Gastrocnemius medialis (tissue), 4 donors: ENCODE data around the gene MED23. TPM values are rescaled to one million over a fixed set of nuclear protein-coding genes. Genes with fewer than 3 reads are reported as not detected.

ENCODE experiments used
- ATAC-seq, 2 donors: fragments of 150-250 bp; one replicate each; pipeline ENCODE4 v1.9.1; 2016
- DNase-seq, 2 donors: peaks; one replicate each; pipeline ENCODE4 v3.0.0-alpha.2; 2019
- H3K27ac ChIP-seq, 4 donors: fragments of 200-600 bp; sonication (generic); 1 replicate in 1 of 4; 2 replicates in 3 of 4; pipeline ENCODE4 v1.5.1; 2016 to 2018; ENCODE audit warnings: mild to moderate bottlenecking in 2 of 4, moderate library complexity in 1 of 4
- H3K27me3 ChIP-seq, 3 donors: fragments of 200-600 bp; sonication (generic) in 2 of 3; 1 replicate in 1 of 3; 2 replicates in 2 of 3; pipeline versions ENCODE4 v1.5.1 to v1.6.0; 2016 to 2019; ENCODE audit warnings: mild to moderate bottlenecking in 1 of 3, moderate library complexity in 1 of 3
- H3K36me3 ChIP-seq, 2 donors: fragments of 200-600 bp; sonication (generic) in 1 of 2; one replicate each; pipeline ENCODE4 v1.5.1; 2017 to 2018
- H3K4me1 ChIP-seq, 2 donors: fragments of 200-600 bp; sonication (generic) in 1 of 2; one replicate each; pipeline ENCODE4 v1.5.1; 2016 to 2017; ENCODE audit warnings: mild to moderate bottlenecking in 2 of 2
- H3K4me3 ChIP-seq, 4 donors: fragments of 200-600 bp; sonication (generic) in 3 of 4; 1 replicate in 1 of 4; 2 replicates in 3 of 4; pipeline ENCODE4 v1.5.1; 2016 to 2019; ENCODE audit warnings: mild to moderate bottlenecking in 2 of 4
- H3K9me3 ChIP-seq, 3 donors: fragments of 200-600 bp; sonication (generic) in 2 of 3; 1 replicate in 1 of 3; 2 replicates in 2 of 3; pipeline ENCODE4 v1.5.1; 2016 to 2019
- CTCF ChIP-seq, 5 experiments: fragments of 450-650 bp in 3 of 5; fragments of 200-600 bp in 2 of 5; sonication (generic) in 2 of 5; IDR thresholded peaks in 4 of 5; conservative IDR thresholded peaks in 1 of 5; 1 replicate in 4 of 5; 2 replicates in 1 of 5; pipeline ENCODE4 v1.5.1; 2016 to 2019; ENCODE audit warnings: antibody characterized with exemption in 5 of 5, mild to moderate bottlenecking in 3 of 5, moderate library complexity in 3 of 5
- POLR2A ChIP-seq, 2 donors: fragments of 450-650 bp; IDR thresholded peaks; one replicate each; pipeline ENCODE4 v1.6.1; 2017; ENCODE audit warnings: antibody characterized with exemption in 2 of 2, mild to moderate bottlenecking in 2 of 2, moderate library complexity in 2 of 2
- in situ Hi-C, 4 donors: fragments of 200-750 bp; cut with MboI; loops; one replicate each; pipeline versions ENCODE4 v1.15.0 to v1.8.0; 2017; ENCODE audit warnings: low sequenced_read_pairs in 4 of 4
- intact Hi-C: fragments of 100-400 bp; cut with DNase I; formaldehyde crosslinking; loops from one replicate; pipeline ENCODE4 v1.15.1; 2023; ENCODE audit warnings: low total_unique reads
- total RNA-seq, 4 donors: library from RNA; depleted of rRNA; stranded (reverse); fragments of >200 nt; gene quantifications; one replicate each; pipeline versions ENCODE4 v1.1.0 to v1.2.3, GENCODE V29; 2016

MED23 gene
- total RNA-seq, 4 donors from 2014 or later = 7.5 to 16.0 (median 12.5) TPM

DNA sequence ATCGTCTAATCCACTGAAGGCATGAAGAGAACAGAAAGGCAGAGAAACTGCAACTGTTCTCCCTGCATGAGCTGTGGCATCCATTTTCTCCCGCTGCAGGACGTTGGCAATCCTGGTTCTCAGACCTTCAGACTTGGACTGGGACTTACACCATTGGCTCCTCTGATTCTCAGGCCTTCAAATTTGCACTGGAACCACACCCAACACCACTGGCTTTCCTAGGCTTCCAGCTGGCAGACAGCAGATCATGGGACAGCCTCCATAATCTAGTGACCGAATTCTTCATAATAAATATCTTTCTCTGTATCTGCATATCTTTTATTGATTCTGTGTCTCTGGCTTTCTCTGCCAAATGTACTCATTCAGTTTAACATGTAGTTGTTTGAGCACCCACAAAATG lies 69.1 kb downstream of the MED23 start:
- TF ChIP-seq POLR2A (IDR thresholded peaks at IDR 0.05) = no peak
- no peak for TF ChIP-seq CTCF (IDR thresholded peaks at IDR 0.05 in 4 of 5, conservative IDR thresholded peaks at IDR 0.05 in 1 of 5)
- in situ Hi-C loops (no loop called here), intact Hi-C loops (no loop called here)
- H3K27ac ChIP-seq = no peak overlapping the region
- no peaks in the 10 kb centered on the region for H3K27me3 ChIP-seq
- no peaks in the 10 kb centered on the region for H3K4me1 ChIP-seq
- no peak for DNase-seq
- H3K4me3 ChIP-seq = no peak overlapping the region
- no peak for ATAC-seq
- H3K9me3 ChIP-seq = no peaks in the 10 kb centered on the region
- H3K36me3 ChIP-seq = no peaks in the 10 kb centered on the region

- intact Hi-C loops (no loop called here), in situ Hi-C loops (no loop called here)
- no peak overlapping the region for H3K4me3 ChIP-seq
- H3K4me1 ChIP-seq = no peaks in the 10 kb centered on the region
- ATAC-seq = no peak
- H3K27ac ChIP-seq = no peak overlapping the region
- DNase-seq = no peak
- H3K36me3 ChIP-seq = no peaks in the 10 kb centered on the region
- no peaks in the 10 kb centered on the region for H3K27me3 ChIP-seq
- no peak for TF ChIP-seq CTCF (IDR thresholded peaks at IDR 0.05 in 4 of 5, conservative IDR thresholded peaks at IDR 0.05 in 1 of 5)
- TF ChIP-seq POLR2A (IDR thresholded peaks at IDR 0.05) = no peak
- no peaks in the 10 kb centered on the region for H3K9me3 ChIP-seq
These were observed 72.0 kb downstream of the MED23 start for GRCh38 chr6:131555992-131556391.

DNA sequence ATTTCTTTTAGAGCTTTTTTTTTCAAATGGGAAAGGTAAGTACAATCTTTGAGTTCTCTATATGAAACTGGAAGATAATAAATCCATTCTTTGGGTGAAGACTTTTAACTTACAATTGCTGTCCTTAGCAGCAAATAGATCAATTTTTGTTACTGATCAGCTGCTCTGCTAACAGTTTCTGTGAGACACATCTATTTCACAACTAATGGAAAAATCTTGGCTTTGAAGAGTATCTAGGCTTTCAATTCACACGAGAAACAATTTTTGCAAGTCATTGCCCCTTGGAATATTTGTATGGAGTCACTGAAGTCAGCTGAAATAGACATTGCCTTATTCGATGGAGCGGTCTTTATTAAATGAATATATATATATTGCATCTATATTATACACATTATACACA lies 75.5 kb downstream of the MED23 start:
- H3K36me3 ChIP-seq = no peaks in the 10 kb centered on the region

DNA sequence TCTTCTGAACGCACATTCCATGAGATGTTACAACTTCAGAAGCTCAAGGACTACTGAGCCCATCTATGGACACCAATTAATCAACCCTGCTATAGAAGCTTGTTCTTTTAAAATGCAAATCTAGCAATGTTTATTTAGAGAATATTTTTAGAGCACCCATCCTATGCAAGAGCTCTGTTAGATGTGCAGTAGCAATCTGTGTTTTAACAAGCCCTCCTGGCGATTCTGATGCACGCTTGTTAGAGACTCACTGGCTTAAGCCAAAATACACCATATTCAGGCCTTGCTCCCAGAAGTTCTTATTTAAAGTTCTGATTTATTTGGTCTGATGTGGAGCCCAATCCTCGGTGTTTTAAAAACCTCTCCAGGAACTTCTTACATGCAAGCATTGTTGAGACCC lies 76.1 kb downstream of the MED23 start:
- in situ Hi-C loops = no loop called here
- ATAC-seq = no peak
- no peaks in the 10 kb centered on the region for H3K4me1 ChIP-seq
- no peaks in the 10 kb centered on the region for H3K9me3 ChIP-seq
- H3K4me3 ChIP-seq = no peak overlapping the region
- no peaks in the 10 kb centered on the region for H3K27me3 ChIP-seq
- TF ChIP-seq CTCF (IDR thresholded peaks at IDR 0.05 in 4 of 5, conservative IDR thresholded peaks at IDR 0.05 in 1 of 5) (no peak), POLR2A (IDR thresholded peaks at IDR 0.05) (no peak)
- DNase-seq = no peak
- no peak overlapping the region for H3K27ac ChIP-seq
- H3K36me3 ChIP-seq = no peaks in the 10 kb centered on the region
- intact Hi-C loops = no loop called here

More for the DNA sequence above, 75.5 kb downstream of the MED23 start:
- ATAC-seq = no peak
- no peak overlapping the region for H3K27ac ChIP-seq
- TF ChIP-seq POLR2A (IDR thresholded peaks at IDR 0.05) (no peak), CTCF (IDR thresholded peaks at IDR 0.05 in 4 of 5, conservative IDR thresholded peaks at IDR 0.05 in 1 of 5) (no peak)
- in situ Hi-C loops (no loop called here), intact Hi-C loops (no loop called here)
- DNase-seq = no peak
- H3K4me3 ChIP-seq = no peak overlapping the region
- H3K27me3 ChIP-seq = no peaks in the 10 kb centered on the region
- no peaks in the 10 kb centered on the region for H3K4me1 ChIP-seq
- no peaks in the 10 kb centered on the region for H3K9me3 ChIP-seq

DNA sequence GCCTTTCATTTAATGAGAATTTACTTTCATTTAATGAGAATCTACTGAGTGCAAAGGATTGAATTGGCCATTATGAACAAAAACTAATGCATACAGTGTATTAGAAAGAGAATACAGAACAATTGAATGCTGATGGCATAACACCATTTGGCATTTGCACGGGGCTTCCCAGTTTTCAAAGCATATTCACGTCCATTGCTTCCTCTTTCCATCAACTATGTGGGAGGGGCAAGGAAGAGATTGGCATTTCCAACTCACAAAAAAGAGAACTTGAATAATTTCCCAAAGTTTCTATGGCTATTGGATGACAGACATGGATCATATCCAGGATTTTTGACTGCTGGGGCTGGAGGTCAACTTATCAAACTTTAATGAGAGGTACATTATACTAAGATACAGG lies 78.2 kb downstream of the MED23 start:
- DNase-seq = no peak
- in situ Hi-C loops (loop anchor here in 1 of 4 donors (25.0 kb wide), 1 partner anchor 663 kb away; no protein-coding TSS in a partner anchor), intact Hi-C loops (no loop called here)
- TF ChIP-seq POLR2A (IDR thresholded peaks at IDR 0.05) (no peak), CTCF (IDR thresholded peaks at IDR 0.05 in 4 of 5, conservative IDR thresholded peaks at IDR 0.05 in 1 of 5) (no peak)
- H3K27me3 ChIP-seq = no peaks in the 10 kb centered on the region
- H3K9me3 ChIP-seq = no peaks in the 10 kb centered on the region
- no peak for ATAC-seq
- no peak overlapping the region for H3K27ac ChIP-seq
- no peaks in the 10 kb centered on the region for H3K36me3 ChIP-seq
- H3K4me1 ChIP-seq = no peaks in the 10 kb centered on the region
- H3K4me3 ChIP-seq = no peak overlapping the region
